BJ (cell line): ENCODE data around the gene HYAL4. TPM values are rescaled to one million over a fixed set of nuclear protein-coding genes. Genes with fewer than 3 reads are reported as not detected.

ENCODE experiments used
- CTCF ChIA-PET: fragments of 350-600 bp; formaldehyde crosslinking; extraction: SDS; loops from one replicate; lab custom pipeline; 2021; ENCODE audit warnings: antibody characterized with exemption, inconsistent platforms; lab: Yijun Ruan, JAX
- POLR2A ChIA-PET: fragments of 300-600 bp; sonication (Branson Sonifier 250); formaldehyde crosslinking; extraction: SDS; loops from one replicate; lab custom pipeline; 2021; ENCODE audit warnings: antibody characterized with exemption; lab: Charles Lee
- DNase-seq: peaks from one replicate; pipeline ENCODE4 v3.0.0-alpha.2; 2011; ENCODE audit warnings: low read depth
- H3K27me3 ChIP-seq: 2 replicates; pipeline ENCODE4 v1.6.0; 2011; ENCODE audit warnings: low read length; ENCODE audit not compliant: control insufficient read depth, insufficient read depth
- H3K36me3 ChIP-seq: 2 replicates; pipeline ENCODE4 v1.5.1; 2011; ENCODE audit warnings: low read length; ENCODE audit not compliant: control insufficient read depth, insufficient read depth
- H3K4me3 ChIP-seq: 2 replicates; pipeline ENCODE4 v1.5.1; 2011; ENCODE audit warnings: low read depth, mild to moderate bottlenecking, control low read depth, low read length
- polyA plus RNA-seq: library from polyadenylated mRNA; depleted of rRNA; stranded (reverse); fragments of >200 nt; gene quantifications from 2 replicates; pipeline ENCODE4 v1.2.3, GENCODE V29; 2011
- TF ChIP-seq, protein P1 (sequence below): IDR thresholded peaks from 2 replicates; pipeline ENCODE4 v1.5.1; 2011; ENCODE audit warnings: low read depth, mild to moderate bottlenecking, control low read depth, inconsistent platforms, low read length, moderate library complexity; ENCODE audit not compliant: insufficient read depth

The HYAL4 gene
- polyA plus RNA-seq, 1 experiment = not detected

DNA sequence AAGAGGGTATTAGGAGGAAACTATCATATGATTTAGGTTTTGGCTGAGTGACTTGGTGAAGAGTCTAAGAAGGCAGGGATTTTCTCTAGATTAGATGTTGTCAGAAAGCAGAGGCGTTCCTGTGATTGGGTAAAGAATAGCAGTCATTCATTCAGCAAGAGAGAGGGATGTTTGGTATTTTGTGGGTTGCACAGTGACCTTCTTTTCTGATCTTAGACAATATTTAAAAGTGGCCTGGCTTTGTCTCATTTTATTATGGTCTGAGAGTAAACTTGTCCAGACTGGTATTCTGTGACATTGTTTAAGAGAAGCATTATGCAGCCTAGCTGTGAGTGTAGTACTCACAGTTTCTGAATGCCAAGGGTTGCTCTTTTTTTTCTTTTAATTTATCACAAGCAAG, 18.5 kb downstream of the HYAL4 start:
- no peak for DNase-seq
- H3K36me3 ChIP-seq = no peaks in the 10 kb centered on the region
- H3K27me3 ChIP-seq = no peaks in the 10 kb centered on the region
- TF ChIP-seq, protein P1, sequence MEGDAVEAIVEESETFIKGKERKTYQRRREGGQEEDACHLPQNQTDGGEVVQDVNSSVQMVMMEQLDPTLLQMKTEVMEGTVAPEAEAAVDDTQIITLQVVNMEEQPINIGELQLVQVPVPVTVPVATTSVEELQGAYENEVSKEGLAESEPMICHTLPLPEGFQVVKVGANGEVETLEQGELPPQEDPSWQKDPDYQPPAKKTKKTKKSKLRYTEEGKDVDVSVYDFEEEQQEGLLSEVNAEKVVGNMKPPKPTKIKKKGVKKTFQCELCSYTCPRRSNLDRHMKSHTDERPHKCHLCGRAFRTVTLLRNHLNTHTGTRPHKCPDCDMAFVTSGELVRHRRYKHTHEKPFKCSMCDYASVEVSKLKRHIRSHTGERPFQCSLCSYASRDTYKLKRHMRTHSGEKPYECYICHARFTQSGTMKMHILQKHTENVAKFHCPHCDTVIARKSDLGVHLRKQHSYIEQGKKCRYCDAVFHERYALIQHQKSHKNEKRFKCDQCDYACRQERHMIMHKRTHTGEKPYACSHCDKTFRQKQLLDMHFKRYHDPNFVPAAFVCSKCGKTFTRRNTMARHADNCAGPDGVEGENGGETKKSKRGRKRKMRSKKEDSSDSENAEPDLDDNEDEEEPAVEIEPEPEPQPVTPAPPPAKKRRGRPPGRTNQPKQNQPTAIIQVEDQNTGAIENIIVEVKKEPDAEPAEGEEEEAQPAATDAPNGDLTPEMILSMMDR = no peak
- no peak overlapping the region for H3K4me3 ChIP-seq
- CTCF ChIA-PET = interaction anchor here (0.6 to 3.5 kb wide), 5 partner anchors 9 to 249 kb away, joined by 3 to 16 read pairs (median 4); no protein-coding TSS in a partner anchor
- POLR2A ChIA-PET = no interaction called here

DNA sequence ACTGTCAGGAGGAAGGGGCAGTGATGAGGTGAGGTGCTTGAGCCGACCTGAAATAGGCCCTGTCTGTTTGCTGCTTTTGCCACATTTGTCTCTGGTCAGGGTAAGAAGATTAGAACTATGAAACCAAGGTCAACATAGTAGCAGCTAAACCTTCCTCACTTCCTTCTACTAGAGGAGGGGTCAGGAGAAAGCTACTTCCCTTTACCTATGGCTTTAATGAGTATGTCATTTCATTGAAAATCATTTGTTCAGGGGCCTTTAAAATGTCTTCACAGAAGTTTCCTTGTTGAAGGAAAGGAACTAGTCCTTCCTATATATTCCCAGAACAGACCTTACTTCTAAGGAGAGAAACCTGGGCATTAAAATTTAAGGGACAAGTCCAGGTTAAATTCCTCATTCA, 19.0 kb downstream of the HYAL4 start:
- Histone ChIP-seq H3K27me3 (peaks cover 2% of the 10 kb centered on the region; the same call in 1 of the 2 replicates), H3K4me3 (no peak overlapping the region), H3K36me3 (no peaks in the 10 kb centered on the region)
- ChIA-PET CTCF (interaction anchor here (0.6 to 3.5 kb wide), 6 partner anchors 8 to 250 kb away, joined by 3 to 16 read pairs (median 6); no protein-coding TSS in a partner anchor), POLR2A (no interaction called here)
- TF ChIP-seq, protein P1 = no peak
- no peak for DNase-seq

- TF ChIP-seq, protein P1 = no peak
- Histone ChIP-seq H3K27me3 (peaks cover 2% of the 10 kb centered on the region; the same call in 1 of the 2 replicates), H3K36me3 (no peaks in the 10 kb centered on the region), H3K4me3 (no peak overlapping the region)
- DNase-seq = no peak
- ChIA-PET POLR2A (no interaction called here), CTCF (interaction anchor here (0.8 to 3.5 kb wide), 11 partner anchors 8 to 370 kb away, joined by 3 to 16 read pairs (median 6); no protein-coding TSS in a partner anchor)
Observed at GRCh38 chr7:123864436-123864835, 19.5 kb downstream of the HYAL4 start.

DNA sequence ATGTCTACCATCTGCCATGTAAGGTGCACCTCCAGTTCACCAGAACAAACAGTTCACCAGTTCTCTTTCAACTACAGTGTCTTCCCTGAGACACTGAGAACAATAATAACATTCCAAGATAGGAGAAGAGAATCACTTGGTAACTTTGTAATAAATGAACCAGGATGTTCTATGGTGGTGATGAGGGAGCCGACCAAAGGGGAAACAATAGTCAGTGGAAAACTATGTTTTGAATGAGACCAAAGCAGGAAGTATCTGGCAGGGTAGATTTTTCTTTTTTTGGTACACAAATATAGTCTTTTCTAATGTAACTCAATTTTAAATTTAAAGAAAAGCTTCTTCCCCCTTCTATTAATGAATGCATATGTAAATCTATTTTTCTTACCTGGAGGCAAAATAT, 20.0 kb downstream of the HYAL4 start:
- no peaks in the 10 kb centered on the region for H3K36me3 ChIP-seq
- ChIA-PET POLR2A (no interaction called here), CTCF (interaction anchor here (0.7 to 3.5 kb wide), 21 partner anchors 9 to 370 kb away, joined by 3 to 23 read pairs (median 5); no protein-coding TSS in a partner anchor)
- peaks cover 2% of the 10 kb centered on the region; the same call in 1 of the 2 replicates for H3K27me3 ChIP-seq
- no peak overlapping the region for H3K4me3 ChIP-seq
- TF ChIP-seq, protein P1 = no peak
- DNase-seq = no peak

DNA sequence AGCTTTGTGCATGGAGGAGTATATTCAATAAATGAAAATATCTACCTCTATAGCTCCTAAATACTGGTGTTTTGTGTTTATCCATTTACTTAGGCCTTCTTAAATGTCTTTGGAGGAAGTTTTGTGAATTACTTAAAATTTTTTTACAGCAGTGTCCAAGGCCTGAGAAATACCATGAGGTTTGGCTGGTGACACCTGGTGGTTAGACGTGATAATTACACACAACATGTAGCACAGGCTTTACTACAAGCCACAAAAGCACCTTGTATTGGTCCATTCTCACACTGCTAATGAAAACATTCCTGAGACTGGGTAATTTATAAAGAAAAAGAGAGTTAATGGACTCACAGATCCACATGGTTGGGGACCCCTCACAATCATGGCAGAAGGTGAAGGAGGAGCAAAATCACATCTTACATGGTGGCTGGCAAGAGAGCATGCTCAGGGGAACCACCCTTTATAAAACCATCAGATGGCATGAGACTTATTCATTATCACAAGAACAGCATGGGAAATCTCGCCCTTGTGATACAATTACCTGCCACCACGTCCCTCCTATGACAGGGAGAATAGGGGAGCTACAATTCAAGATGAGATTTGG, 20.6 kb downstream of the HYAL4 start:
- H3K27me3 ChIP-seq = peaks cover 2% of the 10 kb centered on the region; the same call in 1 of the 2 replicates
- ChIA-PET CTCF (interaction anchor here (0.7 to 3.5 kb wide), 27 partner anchors 9 to 371 kb away, joined by 3 to 23 read pairs (median 4); no protein-coding TSS in a partner anchor), POLR2A (no interaction called here)
- DNase-seq = peak; percentile 9
- TF ChIP-seq, protein P1 = peak; percentile 62
- no peak overlapping the region for H3K4me3 ChIP-seq
- H3K36me3 ChIP-seq = no peaks in the 10 kb centered on the region
